Mammary epithelial cell (primary cell): ENCODE measurements around the gene ARHGAP26.

Source experiments
- CTCF ChIP-seq, 2 donors: IDR thresholded peaks in 1 of 2; conservative IDR thresholded peaks in 1 of 2; 2 replicates each; pipeline ENCODE4 v1.5.1; 2011 to 2012; ENCODE audit warnings: inconsistent platforms in 2 of 2, low read length in 2 of 2, mild to moderate bottlenecking in 2 of 2, control low read depth in 1 of 2, low read depth in 1 of 2; ENCODE audit not compliant: insufficient read depth in 1 of 2; ENCODE audit errors: extremely low read depth in 1 of 2
- EZH2 ChIP-seq: IDR thresholded peaks from 2 replicates; pipeline ENCODE4 v1.6.1; 2012; ENCODE audit warnings: low read length, inconsistent platforms, borderline replicate concordance

GRCh38 chr5:143166090-143166489 is 395.9 kb downstream of the ARHGAP26 start:
- TF ChIP-seq CTCF (conservative IDR thresholded peaks at IDR 0.05 in 1 of 2, IDR thresholded peaks at IDR 0.05 in 1 of 2; ENCODE audit: extremely low read depth in 1 of 2, insufficient read depth in 1 of 2, low read depth in 1 of 2, low read length in 2 of 2) (no peak), EZH2 (no peak)
